SK-N-MC (cell line): Measurements from ENCODE around the gene NKD1.

Experiments used
- EZH2 ChIP-seq: fragments of 200-600 bp; sonication (generic); IDR thresholded peaks from one replicate; pipeline ENCODE4 v1.6.1; 2017; ENCODE audit warnings: antibody characterized with exemption
- POLR2AphosphoS5 ChIP-seq: IDR thresholded peaks from 2 replicates; pipeline ENCODE4 v1.6.1; 2012; ENCODE audit warnings: mild to moderate bottlenecking, low read depth, low read length, borderline replicate concordance

GRCh38 chr16:50644245-50644644 lies 96.0 kb downstream of the NKD1 start:
- TF ChIP-seq EZH2 (no peak), POLR2AphosphoS5 (no peak)
